NCI-H2029 (cell line): ENCODE data around the gene FBXL15.

Experiments used
- DNase-seq: peaks from one replicate; lab custom pipeline; 2025; lab: John Stamatoyannopoulos, UW

Gene FBXL15

GRCh38 chr10:102411341-102412255 is 9.0 kb upstream of the FBXL15 start:
- no peak for DNase-seq

- no peak for DNase-seq
These were observed 8.3 kb upstream of the FBXL15 start for GRCh38 chr10:102412293-102412692.

GRCh38 chr10:102413053-102413705 is 7.5 kb upstream of the FBXL15 start:
- DNase-seq, result peak; percentile 63

- no peak for DNase-seq
These were observed 6.7 kb upstream of the FBXL15 start for GRCh38 chr10:102413806-102414561.

GRCh38 chr10:102414749-102415148 is 5.9 kb upstream of the FBXL15 start:
- no peak for DNase-seq

- DNase-seq, result no peak
These were observed 4.4 kb upstream of the FBXL15 start for GRCh38 chr10:102416283-102416682.

- DNase-seq, result no peak
These were observed 3.9 kb upstream of the FBXL15 start for GRCh38 chr10:102416695-102417094.

GRCh38 chr10:102418622-102419268 is 1.9 kb upstream of the FBXL15 start, which contains the start of gene PSD:
Gene PSD (minus strand): TSS chr10:102418785. CDS start chr10:102417038, 1,747 bp downstream.
- peak; percentile 11 for DNase-seq

- peak; percentile 61 for DNase-seq
These were observed 1.1 kb upstream of the FBXL15 start for GRCh38 chr10:102419269-102420180.

- DNase-seq, result no peak
These were observed 389 bp upstream of the FBXL15 start for GRCh38 chr10:102420181-102420713.

GRCh38 chr10:102421507-102421756 is 796 bp downstream of the FBXL15 start:
- no peak for DNase-seq

GRCh38 chr10:102421757-102422512 is 1.3 kb downstream of the FBXL15 start:
- no peak for DNase-seq

- peak; percentile 20 for DNase-seq
These were observed 2.0 kb downstream of the FBXL15 start for GRCh38 chr10:102422545-102423129.

- DNase-seq, result no peak
These were observed 2.8 kb downstream of the FBXL15 start for GRCh38 chr10:102423372-102423968.

GRCh38 chr10:102424145-102424544 is 3.5 kb downstream of the FBXL15 start:
- DNase-seq, result no peak

GRCh38 chr10:102424916-102425315 is 4.3 kb downstream of the FBXL15 start:
- DNase-seq, result no peak

- DNase-seq, result no peak
These were observed 4.8 kb downstream of the FBXL15 start for GRCh38 chr10:102425444-102425843.

- DNase-seq, result no peak
These were observed 6.2 kb downstream of the FBXL15 start for GRCh38 chr10:102426803-102427287.

GRCh38 chr10:102429468-102429867 is 8.8 kb downstream of the FBXL15 start:
- DNase-seq, result no peak
